Measurements from ENCODE around the gene BLMH. TPM values are rescaled to one million over a fixed set of nuclear protein-coding genes. Genes with fewer than 3 reads are reported as not detected.

Gene BLMH
- total and polyA plus RNA-seq, 2 experiments from 2014 or later, result 39.7 to 47.3 TPM

GRCh38 chr17:30263552-30264333, 28.0 kb downstream of the BLMH start:
- Histone ChIP-seq H3K4me1 (ENCODE audit: low read depth) (peaks cover 15% of the 10 kb centered on the region), H3K36me3 (peaks cover 7% of the 10 kb centered on the region), H3K27ac (peak overlapping the region; percentile 59), H3K4me3 (no peak overlapping the region), H3K27me3 (no peaks in the 10 kb centered on the region), H3K9me3 (ENCODE audit: low read depth) (no peaks in the 10 kb centered on the region)
- peak; percentile 23 to 90 for DNase-seq (ENCODE audit: low read depth in 1 of 2, low spot score in 1 of 2)
- TF ChIP-seq CTCF (IDR thresholded peaks at IDR 0.05; ENCODE audit: low read depth, low read length), result no peak

- Histone ChIP-seq H3K4me3 (no peak overlapping the region), H3K27ac (no peak overlapping the region), H3K4me1 (ENCODE audit: low read depth) (peaks cover 14% of the 10 kb centered on the region), H3K36me3 (peaks cover 7% of the 10 kb centered on the region), H3K27me3 (no peaks in the 10 kb centered on the region), H3K9me3 (ENCODE audit: low read depth) (no peaks in the 10 kb centered on the region)
- TF ChIP-seq CTCF (IDR thresholded peaks at IDR 0.05; ENCODE audit: low read depth, low read length), result no peak
- peak in 1 of 2 donors; percentile 52 for DNase-seq (ENCODE audit: low read depth in 1 of 2, low spot score in 1 of 2)
Observed at GRCh38 chr17:30256756-30257506, 34.8 kb downstream of the BLMH start.

- H3K27ac ChIP-seq, result no peak overlapping the region
- H3K4me3 ChIP-seq, result no peak overlapping the region
- H3K9me3 ChIP-seq (ENCODE audit: low read depth), result no peaks in the 10 kb centered on the region
- TF ChIP-seq CTCF (IDR thresholded peaks at IDR 0.05; ENCODE audit: low read depth, low read length), result no peak
- peaks cover 16% of the 10 kb centered on the region for H3K4me1 ChIP-seq (ENCODE audit: low read depth)
- no peaks in the 10 kb centered on the region for H3K36me3 ChIP-seq
- no peaks in the 10 kb centered on the region for H3K27me3 ChIP-seq
- DNase-seq (ENCODE audit: low read depth in 1 of 2, low spot score in 1 of 2), result no peak
Observed at GRCh38 chr17:30254150-30254549, 37.6 kb downstream of the BLMH start.

- Histone ChIP-seq H3K9me3 (ENCODE audit: low read depth) (no peaks in the 10 kb centered on the region), H3K36me3 (peaks cover 5% of the 10 kb centered on the region), H3K27ac (peak overlapping the region; percentile 56), H3K27me3 (no peaks in the 10 kb centered on the region), H3K4me1 (ENCODE audit: low read depth) (peaks cover 16% of the 10 kb centered on the region), H3K4me3 (no peak overlapping the region)
- no peak for TF ChIP-seq CTCF (IDR thresholded peaks at IDR 0.05; ENCODE audit: low read depth, low read length)
- DNase-seq (ENCODE audit: low read depth in 1 of 2, low spot score in 1 of 2), result no peak
Observed at GRCh38 chr17:30253312-30253711, 38.4 kb downstream of the BLMH start.

GRCh38 chr17:30251931-30252330, 39.8 kb downstream of the BLMH start:
- H3K36me3 ChIP-seq, result peaks cover 16% of the 10 kb centered on the region
- no peaks in the 10 kb centered on the region for H3K27me3 ChIP-seq
- no peak for DNase-seq (ENCODE audit: low read depth in 1 of 2, low spot score in 1 of 2)
- no peak for TF ChIP-seq CTCF (IDR thresholded peaks at IDR 0.05; ENCODE audit: low read depth, low read length)
- peaks cover 16% of the 10 kb centered on the region for H3K4me1 ChIP-seq (ENCODE audit: low read depth)
- H3K4me3 ChIP-seq, result no peak overlapping the region
- H3K27ac ChIP-seq, result no peak overlapping the region
- no peaks in the 10 kb centered on the region for H3K9me3 ChIP-seq (ENCODE audit: low read depth)
